Motor neuron (in vitro differentiated cells): Measurements from ENCODE around the gene LRRC7. TPM values are rescaled to one million over a fixed set of nuclear protein-coding genes. Genes with fewer than 3 reads are reported as not detected.
A peak's percentile ranks its signal among the peaks of the same experiment; 100 is the strongest.

Source experiments
- ATAC-seq, 8 experiments: fragments of 200-7000 bp; cut with Tn5 transposase; replicated peaks in 6 of 8; 2 replicates each; pipeline ENCODE4 v1.8.0; 2021; ENCODE audit warnings: mild to moderate bottlenecking in 8 of 8, moderate library complexity in 8 of 8
- H3K27ac ChIP-seq, 2 donors: fragments of 250-450 bp; sonication (Bioruptor Pico); 2 replicates each; pipeline ENCODE4 v1.9.0; 2021; ENCODE audit warnings: antibody characterized with exemption in 2 of 2, mild to moderate bottlenecking in 2 of 2, moderate library complexity in 1 of 2
- H3K4me1 ChIP-seq, 2 donors: fragments of 250-450 bp; sonication (Bioruptor Pico); replicated peaks in 1 of 2; 2 replicates each; pipeline ENCODE4 v1.6.1; 2021; ENCODE audit warnings: antibody characterized with exemption in 2 of 2, mild to moderate bottlenecking in 2 of 2, moderate library complexity in 1 of 2
- H3K4me3 ChIP-seq, 5 donors: fragments of 250-450 bp; sonication (Bioruptor Pico); 2 replicates each; pipeline ENCODE4 v1.9.0; 2021; ENCODE audit warnings: antibody characterized with exemption in 5 of 5, mild to moderate bottlenecking in 5 of 5, moderate library complexity in 4 of 5
- WGBS, 10 experiments: fragments of 450-650 bp; shearing (Covaris generic); methylation state at CpG; one replicate each; pipeline ENCODE4 v1.0.0; 2022; 5-methylcytosine and 5-hydroxymethylcytosine counted together
- in situ Hi-C, 9 experiments: fragments of 400-800 bp; cut with MboI; loops; one replicate each; pipeline ENCODE4 v1.15.0; 2021; ENCODE audit warnings: low sequenced_read_pairs in 9 of 9, low pct_unique_long_range_greater_than_20kb in 2 of 9; ENCODE audit not compliant: unreplicated experiment in 9 of 9
- total RNA-seq, 8 experiments: library from RNA; unstranded; fragments of 300-600 nt; gene quantifications; 2 replicates each; pipeline versions ENCODE4 v1.2.3 to v1.2.4, GENCODE V29; 2022

The LRRC7 gene
- total RNA-seq, 8 experiments from 2014 or later: 0.51 to 41.6 (median 20.2) TPM

DNA sequence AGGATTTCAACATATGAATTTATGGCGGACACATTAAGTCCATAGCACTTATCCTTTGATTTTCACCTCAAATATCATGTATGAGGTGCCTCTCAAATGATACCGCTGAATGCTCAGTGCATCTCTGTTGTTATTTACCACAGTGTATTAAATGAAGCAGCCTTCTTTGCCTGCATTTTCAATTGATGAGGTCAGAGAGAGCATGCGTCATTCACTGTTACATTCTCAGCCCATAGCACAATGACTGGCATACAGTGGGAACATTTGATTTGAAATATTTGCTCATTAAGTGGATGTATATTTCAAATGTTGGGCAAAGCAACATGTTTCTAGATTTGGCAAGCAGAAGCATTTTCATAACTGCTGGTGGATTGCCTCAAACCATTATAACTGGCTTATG is 45.7 kb downstream of the LRRC7 start:
- Histone ChIP-seq H3K4me1 (no peaks in the 10 kb centered on the region), H3K4me3 (no peak overlapping the region), H3K27ac (no peak overlapping the region)
- in situ Hi-C loops: no loop called here
- ATAC-seq: no peak
- 60 to 100% (median 93%) methylated on average over 1 to 3 of the region's 3 CpGs; no CpG with 5 or more reads in 2 of the 10 experiments for WGBS, 10 experiments

DNA sequence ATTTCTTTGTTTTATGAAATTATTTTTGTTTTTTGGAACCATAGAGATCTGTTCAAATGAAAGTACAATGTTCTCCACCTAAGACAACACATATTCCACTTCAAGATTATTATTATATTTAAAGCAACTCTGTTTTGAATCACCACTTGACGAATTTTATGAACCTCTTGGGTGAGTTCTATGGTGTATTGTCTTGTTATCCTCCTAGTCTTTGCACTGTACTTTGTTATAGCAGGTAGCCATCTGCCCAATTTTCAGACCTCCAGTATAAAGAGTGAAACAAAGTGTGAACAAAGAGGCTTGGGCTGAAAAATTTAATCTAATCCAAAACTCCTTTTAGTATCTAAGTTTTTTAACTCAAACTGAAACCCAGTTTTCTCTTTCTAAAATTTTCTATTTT is 71.0 kb downstream of the LRRC7 start:
- ATAC-seq: no peak
- in situ Hi-C loops: no loop called here
- WGBS, 10 experiments: 0 to 91% (median 85%) methylated on average over 1 of the region's 1 CpG; no CpG with 5 or more reads in 1 of the 10 experiments

DNA sequence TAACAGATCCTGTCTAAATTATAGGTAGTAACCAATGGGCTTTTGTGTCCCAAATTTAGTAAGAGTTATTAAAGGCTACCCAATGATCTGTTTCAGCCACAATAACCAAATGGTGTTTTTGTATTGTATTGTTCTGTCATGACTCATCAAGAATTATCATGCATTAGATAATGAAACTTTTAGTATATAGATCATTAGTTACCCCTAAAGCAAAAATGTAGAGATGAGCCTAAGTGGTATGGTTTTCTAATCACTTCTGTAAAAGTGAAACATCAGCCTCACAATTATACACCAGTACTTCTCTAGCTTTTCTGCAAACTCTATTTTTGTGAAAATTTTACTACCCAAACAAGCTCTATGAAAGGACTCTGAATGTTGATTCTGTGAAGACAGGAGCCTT is 71.4 kb downstream of the LRRC7 start:
- no peak for ATAC-seq
- no peaks in the 10 kb centered on the region for H3K4me1 ChIP-seq
- in situ Hi-C loops: no loop called here
- no peak overlapping the region for H3K27ac ChIP-seq
- no peak overlapping the region for H3K4me3 ChIP-seq

More for the DNA sequence above, 71.0 kb downstream of the LRRC7 start:
- Histone ChIP-seq H3K27ac (no peak overlapping the region), H3K4me3 (no peak overlapping the region), H3K4me1 (no peaks in the 10 kb centered on the region)

DNA sequence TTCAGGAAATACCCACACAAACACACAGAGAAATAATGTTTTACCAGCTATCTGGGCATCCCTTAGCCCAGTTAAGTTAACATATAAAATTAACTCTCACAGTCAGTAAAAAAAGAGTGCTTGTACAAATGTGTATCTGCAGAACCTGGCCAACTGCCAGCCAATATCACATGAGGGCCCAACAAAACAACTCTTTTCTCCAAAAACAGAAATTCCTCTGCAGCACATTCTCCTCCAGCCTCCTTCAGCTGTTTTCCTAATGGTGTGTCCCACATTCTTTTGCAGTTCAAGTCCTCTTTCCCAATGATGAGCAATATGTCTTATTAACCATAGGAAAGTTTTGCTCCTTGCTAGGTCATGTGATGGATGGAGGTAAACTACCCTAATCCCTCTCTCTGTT is 75.5 kb downstream of the LRRC7 start:
- in situ Hi-C loops: no loop called here
- Histone ChIP-seq H3K4me3 (no peak overlapping the region), H3K27ac (no peak overlapping the region), H3K4me1 (no peaks in the 10 kb centered on the region)
- ATAC-seq: no peak

DNA sequence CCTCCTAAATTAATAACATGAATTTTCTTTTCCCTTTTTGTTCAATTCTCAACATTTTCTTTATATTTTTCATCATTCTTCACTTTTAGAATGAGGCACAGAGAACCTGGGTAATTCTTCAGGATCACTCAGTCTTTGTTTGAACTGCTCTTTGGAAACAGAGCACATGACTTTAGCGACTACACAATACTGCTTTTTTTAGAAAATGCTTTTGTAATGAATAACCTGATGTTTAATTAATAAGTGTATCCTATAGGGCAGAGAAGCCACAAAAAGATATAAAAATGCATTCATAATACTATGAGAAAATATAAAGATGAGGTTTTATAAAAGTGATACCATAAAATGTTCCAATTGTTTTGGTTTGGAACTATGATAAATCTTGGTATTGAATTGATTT is 77.8 kb downstream of the LRRC7 start:
- Histone ChIP-seq H3K4me1 (no peaks in the 10 kb centered on the region), H3K4me3 (no peak overlapping the region), H3K27ac (no peak overlapping the region)
- in situ Hi-C loops: no loop called here
- 0 to 80% (median 61%) methylated on average over 1 of the region's 1 CpG for WGBS, 10 experiments
- no peak for ATAC-seq

DNA sequence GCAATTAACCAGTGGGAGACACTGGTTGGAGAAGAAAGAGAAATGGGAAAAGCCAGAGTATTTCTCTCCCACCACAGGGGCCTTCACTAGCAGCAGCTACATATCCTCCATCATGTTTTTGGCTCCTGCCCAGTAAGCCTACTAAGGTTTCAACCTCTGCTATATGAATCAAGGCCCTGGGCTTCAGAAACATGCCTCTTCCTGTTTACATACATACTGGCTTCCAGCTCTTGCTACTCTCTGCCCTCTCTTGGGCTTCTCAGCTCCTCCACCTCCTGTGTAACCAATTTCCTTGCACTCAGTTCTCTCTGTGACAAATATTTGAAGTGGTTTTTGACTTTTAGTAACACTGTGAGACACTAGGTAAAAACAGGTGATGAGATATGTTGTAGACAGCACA is 80.8 kb downstream of the LRRC7 start:
- no peaks in the 10 kb centered on the region for H3K4me1 ChIP-seq
- ATAC-seq: peak in 1 of 8 experiments; percentile 46
- in situ Hi-C loops: no loop called here
- no peak overlapping the region for H3K4me3 ChIP-seq
- no peak overlapping the region for H3K27ac ChIP-seq

DNA sequence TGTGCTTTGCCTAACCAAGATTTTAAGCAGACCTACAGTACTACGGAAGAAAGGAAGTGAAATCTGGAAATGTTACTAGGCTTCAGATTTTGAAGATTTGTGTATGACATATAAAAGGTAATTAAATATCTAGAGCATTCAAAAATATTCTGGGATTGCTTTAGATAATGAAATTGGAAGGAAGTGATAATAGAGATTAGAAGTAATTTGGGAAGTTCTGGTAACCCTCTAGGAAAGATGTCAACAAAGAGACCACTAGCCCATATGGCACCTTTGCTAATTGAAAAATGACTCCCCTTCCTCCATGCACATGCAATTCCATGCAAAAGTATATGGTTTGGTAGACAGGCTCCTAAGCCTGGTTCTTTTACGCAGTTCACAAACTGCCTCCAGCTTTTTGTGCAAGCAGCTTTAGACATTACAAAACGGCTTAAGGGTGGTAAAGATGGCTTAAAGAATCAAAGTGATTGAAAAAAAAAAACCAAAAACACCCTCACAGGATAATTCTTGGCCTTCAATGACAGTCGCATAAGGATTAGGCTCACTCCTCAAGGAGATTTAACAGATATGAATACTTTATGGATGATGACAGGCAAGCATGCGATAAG is 81.8 kb downstream of the LRRC7 start:
- no peak overlapping the region for H3K27ac ChIP-seq
- no peak overlapping the region for H3K4me3 ChIP-seq
- 51 to 96% (median 88%) methylated on average over 1 to 5 of the region's 5 CpGs for WGBS, 10 experiments
- H3K4me1 ChIP-seq: no peaks in the 10 kb centered on the region
- in situ Hi-C loops: no loop called here
- ATAC-seq: no peak

DNA sequence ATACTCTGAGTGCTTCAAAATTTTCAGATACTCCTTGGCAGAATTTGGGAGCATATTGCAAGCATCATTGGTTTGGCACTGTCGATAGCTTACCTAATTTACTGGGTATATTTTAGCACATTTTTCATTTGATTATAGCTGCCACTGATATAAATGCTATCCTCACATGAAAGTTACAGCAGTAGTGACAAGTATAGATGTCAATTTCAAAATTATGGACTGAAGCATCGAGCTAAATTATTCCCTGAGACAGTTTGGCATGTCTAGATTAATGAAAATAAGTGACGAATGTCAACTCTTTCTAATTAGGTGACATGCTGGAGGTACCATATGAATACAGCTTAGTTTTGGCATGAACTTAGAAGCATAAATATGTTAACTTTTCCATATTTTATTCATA is 83.1 kb downstream of the LRRC7 start:
- 11 to 100% (median 86%) methylated on average over 2 to 3 of the region's 3 CpGs; no CpG with 5 or more reads in 1 of the 10 experiments for WGBS, 10 experiments
- Histone ChIP-seq H3K4me3 (no peak overlapping the region), H3K4me1 (no peaks in the 10 kb centered on the region), H3K27ac (no peak overlapping the region)
- no peak for ATAC-seq
- in situ Hi-C loops: no loop called here

DNA sequence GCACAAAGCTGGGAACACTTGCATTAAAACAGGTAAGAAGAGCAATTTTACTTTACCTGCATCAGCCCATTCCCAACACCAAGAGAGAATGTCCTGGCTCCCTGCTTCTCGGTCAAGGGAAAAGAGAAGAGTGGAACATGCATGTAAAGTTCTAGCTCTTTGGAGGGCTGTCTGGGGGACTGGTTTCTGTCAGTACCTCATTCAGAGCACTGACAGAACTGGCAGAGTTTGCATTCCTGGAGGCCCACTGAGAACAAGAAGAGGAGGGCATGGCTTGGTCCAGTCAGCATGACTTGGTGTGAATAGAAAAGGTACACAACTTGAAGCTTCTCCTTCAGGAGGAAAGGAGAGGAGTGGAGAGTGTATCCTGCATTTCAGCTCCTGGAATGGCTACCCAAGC is 83.9 kb downstream of the LRRC7 start:
- 13 to 100% (median 84%) methylated on average over 1 of the region's 1 CpG; no CpG with 5 or more reads in 2 of the 10 experiments for WGBS, 10 experiments
- H3K27ac ChIP-seq: no peak overlapping the region
- H3K4me1 ChIP-seq: no peaks in the 10 kb centered on the region
- no peak overlapping the region for H3K4me3 ChIP-seq
- ATAC-seq: no peak
- in situ Hi-C loops: no loop called here

DNA sequence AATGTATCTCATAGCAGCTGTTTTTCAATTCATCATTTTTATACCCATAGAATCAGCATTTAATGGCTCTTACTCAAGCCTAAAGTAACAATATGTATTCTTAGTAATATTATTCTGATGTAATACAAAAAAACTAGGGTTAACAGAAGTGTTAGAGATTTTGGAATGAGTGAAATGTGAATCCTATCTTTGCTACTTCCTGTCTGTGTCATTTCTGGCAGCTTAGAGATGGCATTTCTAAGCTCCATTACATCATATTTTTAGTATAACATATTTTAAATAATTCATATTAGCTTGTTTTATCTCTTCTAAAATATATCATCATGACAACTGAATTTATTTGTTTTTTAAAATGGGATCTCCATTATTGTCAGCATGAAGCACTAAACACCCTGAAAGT is 90.2 kb downstream of the LRRC7 start:
- in situ Hi-C loops: no loop called here
- Histone ChIP-seq H3K4me1 (peaks cover 0 to 6% of the 10 kb centered on the region in 2 donors), H3K4me3 (no peak overlapping the region), H3K27ac (no peak overlapping the region)
- ATAC-seq: no peak

DNA sequence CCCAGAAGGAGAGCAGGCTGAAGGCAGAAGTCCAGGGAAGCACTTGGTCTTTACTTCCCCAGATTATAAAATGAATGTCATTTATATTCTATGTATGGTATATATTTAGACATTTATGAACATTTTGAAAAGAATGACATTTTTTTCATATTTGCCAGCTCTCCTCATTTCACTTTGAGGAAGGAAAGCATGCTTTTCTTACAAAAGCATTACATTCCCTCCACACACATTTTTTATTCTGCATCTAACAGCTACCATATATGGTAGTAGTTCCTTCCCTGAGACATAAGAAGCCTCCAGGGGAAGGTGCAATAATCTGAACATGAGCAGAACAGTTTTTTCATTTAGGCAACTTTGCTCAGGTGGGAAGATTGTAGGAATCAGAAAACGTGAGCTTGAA is 94.0 kb downstream of the LRRC7 start:
- ATAC-seq: no peak
- peaks cover 0 to 6% of the 10 kb centered on the region in 2 donors for H3K4me1 ChIP-seq
- H3K27ac ChIP-seq: no peak overlapping the region
- H3K4me3 ChIP-seq: no peak overlapping the region
- in situ Hi-C loops: no loop called here
- 33 to 100% (median 70%) methylated on average over 1 of the region's 1 CpG; no CpG with 5 or more reads in 3 of the 10 experiments for WGBS, 10 experiments

DNA sequence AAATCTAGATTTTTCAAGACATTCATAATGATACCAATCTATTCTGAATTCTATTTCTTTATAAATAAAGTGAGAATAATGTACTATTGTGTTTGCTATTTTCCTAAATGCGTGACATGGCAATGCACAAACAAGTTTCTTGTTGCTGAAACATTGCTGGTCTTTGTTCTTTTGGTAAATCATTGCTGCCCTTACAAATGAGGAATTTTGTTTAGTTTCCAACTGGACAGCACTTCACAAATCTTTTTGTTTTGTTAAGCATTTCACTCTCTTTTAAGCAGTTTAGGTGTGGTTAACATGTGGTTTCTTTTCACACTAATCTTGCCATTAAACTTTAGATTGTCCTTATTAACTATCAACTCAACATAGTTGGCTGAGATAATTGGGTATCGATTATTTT is 94.6 kb downstream of the LRRC7 start:
- no peak for ATAC-seq
- Histone ChIP-seq H3K4me3 (no peak overlapping the region), H3K27ac (no peak overlapping the region), H3K4me1 (peaks cover 0 to 6% of the 10 kb centered on the region in 2 donors)
- 21 to 94% (median 76%) methylated on average over 1 to 2 of the region's 2 CpGs for WGBS, 10 experiments
- in situ Hi-C loops: no loop called here

DNA sequence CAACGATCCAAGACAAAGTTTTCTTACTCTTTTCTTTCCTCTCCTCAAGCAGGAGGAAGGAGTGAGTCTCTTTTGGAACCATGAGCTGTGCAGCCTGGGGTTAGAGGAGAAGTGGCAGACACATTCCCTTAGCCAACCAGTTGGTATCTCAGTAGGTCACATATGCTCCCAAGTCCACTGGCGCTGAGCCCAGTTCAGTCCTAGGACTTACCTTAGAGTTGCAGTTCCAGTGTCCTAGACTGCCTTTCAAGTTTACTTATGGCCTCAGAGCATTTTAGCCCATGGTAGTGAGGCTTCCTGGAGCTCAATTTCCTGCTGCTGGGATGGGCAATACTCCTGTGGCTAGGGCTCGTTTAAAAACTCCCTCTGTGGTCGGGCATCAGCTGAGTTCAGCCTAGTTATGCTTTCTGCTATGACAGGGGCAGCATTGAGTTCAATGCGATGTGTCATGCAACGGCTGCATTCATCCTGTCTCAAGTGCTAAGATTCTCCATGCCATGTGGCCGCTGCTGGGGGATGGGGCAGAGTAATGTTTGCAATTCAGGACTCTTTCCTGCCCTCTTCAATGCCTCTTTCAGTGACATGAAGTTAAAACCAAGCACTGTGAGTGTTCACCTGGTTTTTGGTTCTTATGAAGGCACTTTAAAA is 103.8 kb downstream of the LRRC7 start:
- H3K4me3 ChIP-seq: no peak overlapping the region
- ATAC-seq: no peak
- no peak overlapping the region for H3K27ac ChIP-seq
- in situ Hi-C loops: no loop called here
- WGBS, 10 experiments: 0 to 100% (median 60%) methylated on average over 1 to 7 of the region's 7 CpGs; no CpG with 5 or more reads in 1 of the 10 experiments
- no peaks in the 10 kb centered on the region for H3K4me1 ChIP-seq

DNA sequence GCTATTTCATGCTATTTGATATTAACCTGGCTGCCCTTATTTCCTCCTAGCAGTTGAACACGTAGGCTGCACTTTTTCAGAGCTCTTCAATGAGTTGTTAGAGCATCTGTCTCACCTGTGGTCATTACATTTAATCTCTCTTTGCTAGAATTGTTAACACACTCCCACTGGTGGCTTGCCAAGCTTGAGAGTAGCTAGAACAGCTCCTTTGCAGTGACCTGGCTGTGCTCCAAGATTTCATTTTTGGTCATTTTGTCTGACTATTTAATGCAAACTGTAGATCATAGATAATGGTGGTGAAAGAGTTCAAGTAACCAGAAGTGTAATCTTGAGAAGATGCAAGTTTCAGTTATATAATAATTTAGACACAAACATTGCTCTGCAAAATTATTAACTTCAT is 105.6 kb downstream of the LRRC7 start:
- Histone ChIP-seq H3K27ac (no peak overlapping the region), H3K4me1 (no peaks in the 10 kb centered on the region), H3K4me3 (no peak overlapping the region)
- WGBS, 10 experiments: 0 to 89% (median 43%) methylated on average over 1 of the region's 1 CpG; no CpG with 5 or more reads in 3 of the 10 experiments
- no peak for ATAC-seq
- in situ Hi-C loops: no loop called here
